KG1 (cell line): Measurements from ENCODE around the gene MARCHF9.

Experiments used
- DNase-seq: peaks from one replicate; lab custom pipeline; 2025; lab: John Stamatoyannopoulos, UW

Gene MARCHF9

DNA sequence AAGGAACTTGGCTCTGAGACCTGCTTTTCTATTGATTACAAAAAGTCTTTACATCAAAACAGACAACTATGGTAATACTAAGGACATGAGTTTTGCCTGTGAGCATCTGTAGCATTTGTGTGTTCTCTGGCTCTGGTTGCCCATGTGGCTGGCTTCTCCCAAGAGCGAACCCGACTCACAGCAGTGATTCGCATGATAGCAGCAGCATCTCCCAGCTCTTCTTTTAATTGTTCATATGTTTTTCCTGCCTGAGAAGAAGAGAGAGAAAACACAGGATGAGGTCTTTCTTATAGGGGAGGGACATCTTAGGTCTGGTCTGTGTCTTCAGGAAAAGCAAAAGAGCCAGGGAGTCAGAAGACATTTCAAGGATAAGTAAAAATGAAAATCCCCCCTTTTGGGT, 46.1 kb downstream of the MARCHF9 start:
- DNase-seq, result no peak

DNA sequence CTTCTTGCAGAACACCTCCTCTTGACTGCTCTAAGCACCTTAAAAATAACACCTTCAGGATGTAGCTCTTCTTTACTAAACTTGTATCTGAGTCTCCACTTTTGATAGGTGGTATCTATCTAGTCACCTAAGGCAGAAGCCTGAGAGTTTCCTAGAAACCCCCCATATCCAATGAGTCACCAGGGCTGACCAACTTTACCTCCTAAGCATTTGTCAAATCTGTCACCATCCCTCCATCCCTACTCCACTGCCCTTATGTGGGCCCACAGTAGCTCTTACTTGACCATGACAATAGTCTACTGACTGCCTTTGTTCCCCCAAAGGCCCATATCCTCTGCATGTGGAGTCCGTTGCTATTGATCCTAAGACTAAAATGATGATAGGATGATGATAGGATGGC, 47.7 kb downstream of the MARCHF9 start:
- no peak for DNase-seq

DNA sequence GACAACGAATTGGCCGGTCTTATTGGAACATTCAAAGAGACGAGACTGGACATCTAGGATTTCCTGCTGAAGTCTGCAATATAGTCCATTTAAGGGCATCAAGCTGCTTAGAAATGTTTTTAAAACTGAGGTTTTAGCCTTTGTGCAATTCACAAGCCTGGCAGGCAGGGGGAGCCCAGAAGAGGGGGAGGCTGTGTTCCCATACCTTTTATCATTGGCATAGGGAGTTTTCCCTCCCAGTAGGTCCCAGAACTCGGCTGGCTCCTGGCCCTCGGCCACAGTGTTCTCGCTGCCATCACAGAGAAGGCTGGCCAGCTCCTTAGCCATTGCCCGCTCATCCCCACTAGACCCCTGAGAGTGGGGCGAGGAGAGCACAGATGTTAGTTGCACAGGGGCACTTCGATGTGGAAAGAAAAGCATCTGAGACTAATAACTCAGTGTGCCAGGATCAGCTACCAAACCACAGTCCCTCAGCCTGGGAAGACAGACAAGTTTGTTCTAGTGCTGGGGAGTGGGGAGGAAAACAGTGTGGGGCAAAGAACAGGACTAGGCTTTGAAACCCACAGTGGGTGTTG, 48.5 kb downstream of the MARCHF9 start:
- no peak for DNase-seq

DNA sequence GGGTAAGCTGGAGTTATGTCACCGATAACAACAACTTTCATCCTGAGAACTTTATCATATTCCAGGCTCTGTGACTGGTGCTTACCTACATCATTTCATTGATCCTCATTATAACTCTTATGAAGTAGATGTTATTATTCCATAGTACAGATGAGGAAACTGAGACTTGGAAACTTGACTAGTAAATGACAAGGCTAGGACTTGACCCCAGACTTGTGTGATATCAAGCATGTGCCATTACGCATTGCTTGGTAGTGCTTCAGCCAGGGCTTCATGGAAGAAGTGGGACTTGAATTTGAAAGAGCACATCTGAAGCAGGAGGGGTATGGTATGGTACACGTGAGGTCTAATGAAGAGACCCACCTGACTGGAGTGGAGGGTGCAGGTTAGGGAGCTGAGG, 51.8 kb downstream of the MARCHF9 start:
- DNase-seq, result no peak

DNA sequence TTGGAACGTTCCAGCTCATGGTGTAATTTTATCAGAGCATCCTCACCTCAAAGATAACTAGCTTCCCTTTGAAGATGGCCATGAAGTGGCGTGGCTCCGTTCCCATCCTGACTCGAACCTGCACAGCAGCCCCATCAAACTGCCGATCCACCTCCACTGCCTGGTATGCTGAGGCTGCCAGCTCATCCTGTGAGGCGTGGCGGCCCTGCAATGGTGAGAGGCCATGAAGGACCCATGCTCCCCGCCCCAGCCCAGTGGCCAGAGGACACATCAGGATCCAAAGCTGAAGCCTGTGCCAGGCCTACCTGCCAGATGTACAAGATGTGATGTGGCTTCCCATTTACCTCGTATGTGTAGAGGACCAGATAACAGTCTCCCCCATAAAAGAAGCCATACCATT, 52.4 kb downstream of the MARCHF9 start:
- DNase-seq, result no peak

DNA sequence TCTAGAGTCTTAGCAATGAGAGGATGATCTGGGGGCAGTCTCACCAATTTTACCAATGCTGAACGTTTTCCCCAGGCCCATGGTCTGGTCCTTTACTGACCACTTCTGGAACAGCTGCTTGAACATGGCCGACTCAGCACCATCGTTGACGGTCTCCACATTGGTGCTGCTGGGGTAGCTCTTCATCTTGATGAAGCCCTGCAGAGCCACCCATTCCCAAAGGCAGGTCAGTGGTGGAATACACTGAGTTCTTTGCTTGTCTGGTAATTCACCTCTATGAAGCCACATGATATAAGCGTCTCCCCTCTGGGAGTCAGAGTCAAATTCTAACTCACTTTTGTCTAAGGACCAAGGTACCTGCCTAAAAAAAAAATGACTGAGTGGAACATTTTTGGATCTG, 53.4 kb downstream of the MARCHF9 start:
- DNase-seq, result no peak

DNA sequence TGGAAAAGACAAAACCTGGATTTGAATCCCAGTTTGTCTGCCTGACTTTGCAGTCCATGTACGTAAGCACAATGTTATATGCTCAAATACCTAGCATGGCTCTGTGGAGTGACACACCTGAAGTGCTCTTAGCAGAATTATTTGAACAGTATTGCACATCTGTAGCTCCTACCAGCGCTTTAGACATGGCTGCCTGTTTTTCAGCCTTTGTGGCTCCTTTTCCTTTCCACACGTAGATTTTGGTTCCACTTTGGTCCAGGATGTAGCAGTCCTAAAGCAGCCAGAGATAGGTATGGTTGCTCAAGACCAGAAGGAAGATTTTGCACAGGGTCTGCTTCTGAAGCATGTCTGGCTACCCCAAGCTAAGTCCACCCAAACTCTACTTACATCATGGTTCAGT, 54.5 kb downstream of the MARCHF9 start:
- no peak for DNase-seq
